ENCODE data around the gene NUBP2. TPM values are rescaled to one million over a fixed set of nuclear protein-coding genes. Genes with fewer than 3 reads are reported as not detected.
A peak's percentile ranks its signal among the peaks of the same experiment; 100 is the strongest.

NUBP2 gene
- total RNA-seq, 4 donors from 2014 or later, result 64.4 to 92.2 (median 80.6) TPM

- no peak for ATAC-seq
- H3K36me3 ChIP-seq, result peaks cover 0 to 82% of the 10 kb centered on the region in 2 donors
- WGBS, 2 donors (ENCODE audit: low coverage in 1 of 2), result 96 to 100% methylated on average over 1 to 7 of the region's 16 CpGs
Observed at GRCh38 chr16:1810536-1810935, 27.8 kb downstream of the NUBP2 start.

DNA sequence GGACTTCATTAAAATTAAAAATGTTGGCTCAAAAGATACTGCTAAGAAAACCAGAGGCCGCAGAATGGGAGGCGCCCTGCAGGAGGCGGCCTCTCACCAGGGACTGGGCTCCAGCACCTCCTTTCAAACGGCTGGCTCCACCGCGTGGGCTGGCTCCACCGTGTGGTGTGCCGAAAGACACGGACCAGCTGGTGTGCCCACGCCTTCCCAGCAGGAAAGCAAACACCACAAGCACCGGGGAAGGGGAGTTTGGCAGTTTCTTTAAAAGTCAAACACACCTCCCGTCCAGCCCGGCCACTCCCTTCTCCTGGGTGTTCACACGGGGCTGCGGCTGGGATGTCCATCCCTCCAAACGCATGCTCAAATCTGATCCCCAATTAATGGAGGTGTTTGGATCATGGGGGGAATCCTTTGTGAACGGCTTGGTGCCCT, 30.0 kb downstream of the NUBP2 start:
- Histone ChIP-seq H3K4me3 (no peak overlapping the region), H3K27ac (peak overlapping the region in 1 of 4 donors; percentile 28), H3K36me3 (peaks cover 0 to 82% of the 10 kb centered on the region in 2 donors), H3K9me3 (no peaks in the 10 kb centered on the region), H3K27me3 (no peaks in the 10 kb centered on the region), H3K4me1 (peaks cover 0 to 10% (median 0%) of the 10 kb centered on the region in 3 donors)
- ATAC-seq, result peak; percentile 85
- 18 to 38% methylated on average over 7 to 8 of the region's 17 CpGs for WGBS, 2 donors (ENCODE audit: low coverage in 1 of 2)
- TF ChIP-seq CTCF (IDR thresholded peaks at IDR 0.05), result peak in 3 of 4 experiments; percentile 39 to 69 (median 48)
- TF ChIP-seq POLR2A (IDR thresholded peaks at IDR 0.05), result no peak
- no peak for TF ChIP-seq EP300 (IDR thresholded peaks at IDR 0.05)
- peak; percentile 45 for TF ChIP-seq POLR2AphosphoS5 (IDR thresholded peaks at IDR 0.05)

More at GRCh38 chr16:1810536-1810935, 27.8 kb downstream of the NUBP2 start:
- Histone ChIP-seq H3K9me3 (no peaks in the 10 kb centered on the region), H3K4me1 (peaks cover 0 to 10% (median 0%) of the 10 kb centered on the region in 3 donors), H3K4me3 (no peak overlapping the region), H3K27ac (no peak overlapping the region), H3K27me3 (no peaks in the 10 kb centered on the region)
- TF ChIP-seq CTCF (IDR thresholded peaks at IDR 0.05) (no peak), EP300 (IDR thresholded peaks at IDR 0.05) (no peak), POLR2AphosphoS5 (IDR thresholded peaks at IDR 0.05) (no peak), POLR2A (IDR thresholded peaks at IDR 0.05) (no peak)

- no peak overlapping the region for H3K27ac ChIP-seq
- no peak for ATAC-seq
- no peaks in the 10 kb centered on the region for H3K27me3 ChIP-seq
- 89 to 93% methylated on average over 3 to 7 of the region's 11 CpGs for WGBS, 2 donors (ENCODE audit: low coverage in 1 of 2)
- H3K4me3 ChIP-seq, result no peak overlapping the region
- no peak for TF ChIP-seq CTCF (IDR thresholded peaks at IDR 0.05)
- TF ChIP-seq POLR2AphosphoS5 (IDR thresholded peaks at IDR 0.05), result no peak
- TF ChIP-seq POLR2A (IDR thresholded peaks at IDR 0.05), result no peak
- TF ChIP-seq EP300 (IDR thresholded peaks at IDR 0.05), result no peak
- H3K36me3 ChIP-seq, result peaks cover 0 to 82% of the 10 kb centered on the region in 2 donors
- peaks cover 0 to 10% (median 0%) of the 10 kb centered on the region in 3 donors for H3K4me1 ChIP-seq
- no peaks in the 10 kb centered on the region for H3K9me3 ChIP-seq
Observed at GRCh38 chr16:1815461-1815860, 32.7 kb downstream of the NUBP2 start.

GRCh38 chr16:1816396-1817275, 33.9 kb downstream of the NUBP2 start:
- Histone ChIP-seq H3K4me1 (peaks cover 0 to 10% (median 0%) of the 10 kb centered on the region in 3 donors), H3K4me3 (no peak overlapping the region), H3K27ac (no peak overlapping the region), H3K36me3 (peaks cover 0 to 88% of the 10 kb centered on the region in 2 donors), H3K27me3 (no peaks in the 10 kb centered on the region), H3K9me3 (no peaks in the 10 kb centered on the region)
- WGBS, 2 donors (ENCODE audit: low coverage in 1 of 2), result 88 to 89% methylated on average over 3 to 16 of the region's 40 CpGs
- TF ChIP-seq EP300 (IDR thresholded peaks at IDR 0.05) (no peak), CTCF (IDR thresholded peaks at IDR 0.05) (no peak), POLR2A (IDR thresholded peaks at IDR 0.05) (no peak), POLR2AphosphoS5 (IDR thresholded peaks at IDR 0.05) (no peak)
- ATAC-seq, result no peak

Data from gastroesophageal sphincter (tissue), 4 donors.